Omental fat pad (tissue), 4 donors: ENCODE measurements around the gene TIMM21. TPM values are rescaled to one million over a fixed set of nuclear protein-coding genes. Genes with fewer than 3 reads are reported as not detected.

Experiments used
- ATAC-seq: fragments of 150-250 bp; one replicate; pipeline ENCODE4 v1.9.1; 2016; ENCODE audit warnings: mild to moderate bottlenecking, moderate library complexity; ENCODE audit not compliant: low FRiP score
- DNase-seq: peaks from one replicate; pipeline ENCODE4 v3.0.0-alpha.2; 2019; ENCODE audit warnings: low spot score
- total RNA-seq, 4 donors: library from RNA; depleted of rRNA; stranded (reverse); fragments of >200 nt; gene quantifications; one replicate each; pipeline ENCODE4 v1.1.0, GENCODE V29; 2016
- TF ChIP-seq, protein P1 (sequence below), 3 donors: fragments of 450-650 bp; IDR thresholded peaks; one replicate each; pipeline ENCODE4 v1.5.1; 2016 to 2017; ENCODE audit warnings: antibody characterized with exemption in 3 of 3, mild to moderate bottlenecking in 3 of 3, moderate library complexity in 2 of 3

Gene TIMM21
- total RNA-seq, 4 donors from 2014 or later = 33.9 to 44.5 (median 38.8) TPM

DNA sequence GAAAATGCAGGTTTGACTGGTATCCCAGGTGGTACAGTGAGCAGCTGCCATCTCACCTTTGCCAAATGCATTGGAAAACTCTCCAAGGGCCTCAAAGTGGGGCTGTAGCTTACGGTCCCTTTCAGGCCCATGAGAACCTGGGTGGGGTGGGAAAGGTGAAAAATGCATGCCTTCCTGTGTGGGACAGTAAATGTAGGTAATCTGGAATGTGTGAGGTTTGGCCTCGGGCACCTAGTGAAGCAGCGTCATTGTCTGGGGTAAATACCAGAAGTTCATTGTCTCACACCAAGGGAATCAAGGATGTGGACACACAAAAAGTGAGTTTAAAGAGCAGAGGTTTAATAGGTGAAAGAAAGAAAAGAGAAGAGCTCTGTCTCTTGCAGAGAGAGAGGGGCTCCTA lies 36.6 kb downstream of the TIMM21 start:
- TF ChIP-seq, protein P1, sequence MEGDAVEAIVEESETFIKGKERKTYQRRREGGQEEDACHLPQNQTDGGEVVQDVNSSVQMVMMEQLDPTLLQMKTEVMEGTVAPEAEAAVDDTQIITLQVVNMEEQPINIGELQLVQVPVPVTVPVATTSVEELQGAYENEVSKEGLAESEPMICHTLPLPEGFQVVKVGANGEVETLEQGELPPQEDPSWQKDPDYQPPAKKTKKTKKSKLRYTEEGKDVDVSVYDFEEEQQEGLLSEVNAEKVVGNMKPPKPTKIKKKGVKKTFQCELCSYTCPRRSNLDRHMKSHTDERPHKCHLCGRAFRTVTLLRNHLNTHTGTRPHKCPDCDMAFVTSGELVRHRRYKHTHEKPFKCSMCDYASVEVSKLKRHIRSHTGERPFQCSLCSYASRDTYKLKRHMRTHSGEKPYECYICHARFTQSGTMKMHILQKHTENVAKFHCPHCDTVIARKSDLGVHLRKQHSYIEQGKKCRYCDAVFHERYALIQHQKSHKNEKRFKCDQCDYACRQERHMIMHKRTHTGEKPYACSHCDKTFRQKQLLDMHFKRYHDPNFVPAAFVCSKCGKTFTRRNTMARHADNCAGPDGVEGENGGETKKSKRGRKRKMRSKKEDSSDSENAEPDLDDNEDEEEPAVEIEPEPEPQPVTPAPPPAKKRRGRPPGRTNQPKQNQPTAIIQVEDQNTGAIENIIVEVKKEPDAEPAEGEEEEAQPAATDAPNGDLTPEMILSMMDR (IDR thresholded peaks at IDR 0.05) = no peak
- DNase-seq (no peak), ATAC-seq (no peak)

DNA sequence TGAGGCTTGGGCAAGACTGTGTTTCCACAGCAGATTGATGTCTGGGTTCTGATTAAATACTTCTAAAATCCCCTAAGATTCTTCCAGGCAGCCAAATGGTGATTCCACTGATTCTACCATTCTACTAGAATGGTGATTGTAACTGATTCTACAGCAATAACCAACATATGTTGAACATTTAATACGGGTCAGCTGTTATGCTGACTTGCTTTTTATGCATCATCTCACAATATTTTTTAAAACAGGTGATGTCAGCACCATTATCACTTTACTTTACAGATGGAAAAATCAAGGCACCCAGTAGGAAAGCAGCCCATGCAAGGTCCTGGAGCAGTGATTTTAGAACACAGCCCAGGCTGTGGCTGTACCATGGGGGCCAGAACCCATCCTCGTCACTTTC lies 37.5 kb downstream of the TIMM21 start:
- no peak for DNase-seq
- no peak for ATAC-seq
- TF ChIP-seq, protein P1 (IDR thresholded peaks at IDR 0.05) = no peak

DNA sequence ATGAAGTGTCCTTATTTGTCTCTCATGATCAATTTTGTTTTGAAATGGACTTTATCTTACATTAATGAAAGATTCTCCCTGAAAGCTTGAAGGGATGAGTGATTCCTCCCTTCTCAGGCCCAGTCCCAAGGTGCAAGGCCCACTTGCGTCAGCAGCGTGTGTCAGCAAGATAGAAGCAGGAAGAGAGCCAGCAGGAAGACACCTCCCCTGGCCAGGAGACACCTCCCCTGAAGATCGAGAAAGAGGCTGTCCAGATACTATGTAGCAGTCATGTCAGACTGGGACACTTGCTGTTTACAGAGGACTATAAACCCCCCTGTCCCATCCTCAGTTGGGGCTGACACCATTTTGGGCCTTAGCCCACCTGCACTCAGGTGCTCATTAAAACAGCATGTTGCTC lies 38.3 kb downstream of the TIMM21 start:
- no peak for DNase-seq
- TF ChIP-seq, protein P1 (IDR thresholded peaks at IDR 0.05) = no peak
- no peak for ATAC-seq

GRCh38 chr18:74190086-74190485 lies 41.8 kb downstream of the TIMM21 start:
- no peak for ATAC-seq
- no peak for DNase-seq
- TF ChIP-seq, protein P1 (IDR thresholded peaks at IDR 0.05) = no peak

GRCh38 chr18:74191577-74191976 lies 43.3 kb downstream of the TIMM21 start:
- ATAC-seq (no peak), DNase-seq (no peak)
- TF ChIP-seq, protein P1 (IDR thresholded peaks at IDR 0.05) = no peak

DNA sequence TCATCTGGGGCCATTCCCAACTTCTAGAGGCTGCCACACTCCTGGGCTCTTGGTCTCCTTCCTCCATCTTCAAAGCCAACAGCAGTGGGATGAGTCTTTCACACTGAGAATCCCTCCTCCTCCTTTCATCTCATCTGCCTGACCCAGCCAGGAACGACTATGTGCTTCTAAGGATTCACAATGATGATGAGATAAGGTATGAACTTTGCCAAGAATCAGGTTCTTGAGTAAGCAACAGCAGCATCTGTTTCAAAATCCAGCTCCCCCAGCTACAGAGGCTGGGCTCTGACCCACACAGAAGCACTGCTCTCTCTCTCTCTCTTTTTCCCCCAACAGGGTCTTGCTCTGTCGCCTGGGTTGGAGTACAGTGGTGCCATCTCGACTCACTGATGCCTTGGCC lies 46.4 kb downstream of the TIMM21 start:
- TF ChIP-seq, protein P1 (IDR thresholded peaks at IDR 0.05) = no peak
- DNase-seq (no peak), ATAC-seq (no peak)

- DNase-seq (no peak), ATAC-seq (peak; percentile 74)
- TF ChIP-seq, protein P1 (IDR thresholded peaks at IDR 0.05) = peak in 1 of 3 donors; percentile 88
These were observed 48.1 kb downstream of the TIMM21 start for GRCh38 chr18:74196220-74197119.
